GM19372 (cell line): Measurements from ENCODE around the gene TSPAN5.

Experiments
- ATAC-seq: cut with Tn5 transposase; IDR thresholded peaks from one replicate; pipeline ENCODE4 v1.9.1; 2021; ENCODE audit warnings: mild to moderate bottlenecking, low read depth, moderate library complexity; ENCODE audit not compliant: unreplicated experiment

TSPAN5 gene

GRCh38 chr4:98603683-98604521, 54.5 kb downstream of the TSPAN5 start:
- ATAC-seq = no peak

GRCh38 chr4:98602270-98602669, 56.1 kb downstream of the TSPAN5 start:
- ATAC-seq = peak; percentile 44

DNA sequence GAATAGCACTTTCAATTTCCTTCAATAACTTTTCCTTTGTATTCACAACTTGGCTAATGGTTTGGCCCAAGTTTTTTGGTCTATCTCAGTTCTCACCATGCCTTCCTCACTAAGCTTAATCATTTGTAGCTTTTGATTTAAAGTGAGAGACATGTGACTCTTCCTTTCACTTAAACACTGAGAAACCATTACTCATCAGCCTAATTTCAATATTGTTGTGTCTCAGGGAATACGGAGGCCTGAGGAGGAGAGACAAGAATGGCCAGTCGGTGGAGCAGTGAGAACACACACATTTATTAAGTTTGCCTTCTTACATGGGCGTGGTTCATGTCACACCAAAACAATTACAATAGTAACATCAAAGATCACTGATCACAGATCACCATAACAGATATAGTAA, 56.7 kb downstream of the TSPAN5 start:
- no peak for ATAC-seq

DNA sequence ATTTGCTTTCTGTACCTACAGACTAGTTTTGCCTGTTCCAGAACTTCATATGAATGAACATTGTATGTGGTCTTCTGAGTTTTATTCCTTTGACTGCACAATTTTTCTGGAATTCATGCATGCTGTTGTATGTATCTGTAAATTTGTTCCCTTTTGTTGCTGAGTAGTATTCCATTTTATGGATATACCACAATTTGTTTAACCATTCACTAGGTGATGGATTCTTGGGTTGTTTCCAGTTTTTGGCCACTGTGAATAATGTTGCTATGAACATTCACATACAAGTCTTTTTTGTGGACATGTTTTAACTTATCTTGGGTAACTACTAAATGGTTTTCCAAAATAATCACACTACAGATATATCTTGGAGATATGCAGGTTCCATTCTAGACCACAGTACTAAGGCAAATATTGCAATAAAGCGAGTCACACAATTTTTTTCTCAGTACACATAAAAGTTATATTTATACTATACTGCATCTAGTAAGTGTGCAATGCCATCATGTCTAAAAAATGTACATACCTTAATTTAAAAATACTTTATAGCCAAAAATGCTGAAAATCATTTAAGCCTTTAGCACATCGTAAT, 58.7 kb downstream of the TSPAN5 start:
- no peak for ATAC-seq

GRCh38 chr4:98586962-98587354, 71.5 kb downstream of the TSPAN5 start:
- ATAC-seq = no peak

- no peak for ATAC-seq
Measured at GRCh38 chr4:98586291-98586961, 72.0 kb downstream of the TSPAN5 start.

- ATAC-seq = no peak
Measured at GRCh38 chr4:98585596-98585995, 72.8 kb downstream of the TSPAN5 start.

- ATAC-seq = no peak
Measured at GRCh38 chr4:98584265-98584664, 74.1 kb downstream of the TSPAN5 start.

GRCh38 chr4:98583265-98583664, 75.1 kb downstream of the TSPAN5 start:
- no peak for ATAC-seq

GRCh38 chr4:98581126-98581525, 77.3 kb downstream of the TSPAN5 start:
- no peak for ATAC-seq

DNA sequence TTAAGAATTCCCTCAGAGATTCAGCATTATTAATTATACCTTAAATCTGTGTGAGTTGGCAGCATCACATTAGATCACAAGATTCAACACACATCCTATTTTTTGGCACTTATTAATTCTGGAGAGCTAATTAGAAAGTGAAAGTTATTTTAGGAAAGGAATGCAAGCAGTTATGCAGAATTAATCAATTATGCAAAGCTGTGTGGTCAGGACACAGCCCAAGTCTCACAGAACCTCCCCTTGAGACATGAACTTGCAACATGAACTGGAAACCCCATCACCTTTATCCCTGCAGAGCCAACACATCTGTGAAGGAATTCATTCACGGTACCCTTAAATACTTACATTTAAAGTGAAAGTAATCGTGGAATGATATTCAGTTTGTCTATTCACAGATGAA, 80.5 kb downstream of the TSPAN5 start:
- no peak for ATAC-seq

GRCh38 chr4:98574816-98575215, 83.6 kb downstream of the TSPAN5 start:
- no peak for ATAC-seq

DNA sequence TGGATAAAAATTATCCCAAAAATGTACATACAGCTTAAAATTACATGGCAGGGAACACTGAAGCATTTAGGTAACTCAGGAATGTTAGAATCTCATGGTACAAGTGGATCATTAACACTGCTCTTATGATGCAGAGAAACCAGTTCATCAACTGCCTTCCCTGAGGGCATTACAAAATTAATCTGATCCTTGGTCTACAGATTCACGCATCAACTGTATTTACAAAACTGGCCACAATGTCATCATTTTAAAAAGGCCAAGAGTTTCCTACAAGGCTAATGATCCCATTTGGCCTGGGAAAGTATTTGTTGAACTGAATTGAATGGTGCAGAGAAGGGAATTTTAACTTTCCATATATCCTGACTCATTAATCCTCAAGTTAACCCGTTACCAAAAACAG, 84.6 kb downstream of the TSPAN5 start:
- ATAC-seq = no peak

GRCh38 chr4:98572697-98573096, 85.7 kb downstream of the TSPAN5 start:
- no peak for ATAC-seq

DNA sequence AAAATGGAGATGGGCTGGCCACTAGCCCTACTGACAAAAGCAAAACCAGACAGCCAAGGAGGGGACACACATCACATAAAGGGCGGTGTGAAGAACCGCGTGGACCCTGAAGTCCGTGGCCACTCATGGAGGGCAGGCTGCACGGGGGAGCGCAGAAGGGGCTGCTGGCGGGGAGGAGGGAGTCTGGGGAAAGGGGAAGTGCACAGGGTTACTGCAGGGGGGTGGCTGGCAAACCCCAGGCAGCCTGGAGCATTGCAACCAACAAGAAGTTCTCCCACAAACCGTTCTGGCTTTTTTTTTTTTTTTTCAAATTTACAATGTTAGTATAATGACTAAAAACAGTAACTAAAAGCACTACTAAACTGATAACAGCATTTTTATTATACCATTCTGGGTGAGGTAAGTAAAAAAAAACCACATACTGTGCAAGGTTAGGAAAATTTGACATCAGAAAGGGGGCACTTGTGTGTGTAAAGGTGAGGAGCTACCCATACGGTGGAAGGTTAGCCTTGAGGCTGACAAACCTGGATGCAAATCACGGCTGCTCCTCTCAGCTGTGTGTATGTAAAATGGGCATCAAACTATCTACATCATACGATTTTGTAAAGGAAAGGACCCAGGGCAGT, 87.1 kb downstream of the TSPAN5 start:
- ATAC-seq = no peak

GRCh38 chr4:98570151-98570797, 88.1 kb downstream of the TSPAN5 start:
- no peak for ATAC-seq

DNA sequence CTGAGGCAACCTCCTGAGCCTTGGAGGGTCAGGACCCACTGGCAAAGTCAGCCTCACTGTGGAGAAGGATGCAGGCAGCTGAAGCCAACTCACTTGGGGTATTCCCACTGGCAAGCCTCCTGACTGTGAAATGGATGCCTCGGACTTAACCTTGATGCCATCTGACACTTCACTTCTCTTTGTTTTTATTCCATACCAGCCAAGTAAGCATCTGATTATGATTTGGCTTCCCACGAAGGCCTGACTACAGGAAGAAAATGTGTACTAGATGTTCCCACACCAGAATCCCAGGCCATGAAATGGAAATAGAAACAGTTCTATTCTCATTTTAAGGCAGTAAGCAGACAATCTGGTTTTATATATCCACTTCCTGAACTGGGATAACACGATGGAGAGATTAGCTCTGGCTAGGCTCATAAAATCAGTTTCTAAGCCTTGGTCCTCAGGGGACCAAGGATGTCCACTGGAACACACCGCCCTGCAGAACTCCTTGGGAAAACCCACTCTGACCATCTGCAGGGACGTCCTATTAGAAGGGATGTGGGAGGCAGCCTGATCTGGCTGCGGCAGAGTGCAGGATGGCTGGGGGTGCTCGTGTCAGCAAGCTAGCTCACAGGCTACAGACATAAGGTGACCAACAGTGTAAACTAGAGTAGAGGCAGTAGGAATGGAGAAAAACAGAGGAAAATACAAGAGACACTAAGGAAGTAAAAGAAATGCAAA, 89.3 kb downstream of the TSPAN5 start:
- no peak for ATAC-seq

DNA sequence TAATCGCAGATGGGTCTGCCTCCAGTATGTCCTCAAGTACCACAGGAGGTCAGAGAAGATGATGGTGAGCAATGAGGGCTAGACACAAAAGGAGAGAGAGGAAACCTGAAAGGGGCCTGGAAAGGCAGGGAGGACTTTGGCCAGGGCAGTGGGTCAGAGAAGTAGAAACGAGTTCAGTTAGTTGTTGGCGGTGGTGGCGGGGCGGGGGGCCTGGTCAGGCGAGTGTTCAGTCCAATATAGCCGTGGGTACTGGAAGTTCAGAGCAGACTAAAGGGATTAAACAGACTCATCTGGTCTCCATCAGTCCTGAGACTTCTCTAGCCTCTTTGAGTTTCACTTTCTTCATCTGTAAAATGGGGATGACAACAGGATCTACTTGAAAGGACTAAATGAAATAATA, 90.8 kb downstream of the TSPAN5 start:
- ATAC-seq = no peak

DNA sequence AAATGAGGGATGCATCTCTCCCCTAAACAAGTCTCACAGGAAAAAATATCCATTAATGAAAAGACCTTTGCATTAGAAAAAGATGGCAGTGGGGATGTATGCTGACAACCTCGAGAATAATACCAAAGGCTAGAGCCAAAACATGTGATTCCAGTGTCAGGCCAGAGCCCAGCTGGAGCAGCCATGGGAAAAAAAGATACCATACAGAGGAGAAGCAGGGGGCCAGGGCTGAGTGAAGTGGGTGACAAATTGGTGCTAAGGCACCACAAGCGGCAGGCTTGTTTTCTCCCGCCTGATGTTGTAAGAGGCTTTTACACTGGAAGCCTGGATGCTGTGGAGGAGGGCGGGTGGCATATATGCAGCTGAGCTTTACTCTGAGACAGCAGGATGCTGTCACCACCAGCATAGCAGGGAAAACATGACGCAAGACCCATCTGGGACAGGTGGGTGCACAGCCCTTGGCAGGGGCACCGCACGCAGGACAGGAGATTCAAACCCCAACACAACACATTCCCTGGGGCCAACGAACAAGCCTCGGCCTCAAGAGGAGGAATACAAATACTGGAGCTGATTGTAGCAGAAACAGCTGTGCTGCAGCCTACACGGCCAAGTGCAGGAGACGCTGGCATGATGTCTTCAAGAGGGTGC, 91.9 kb downstream of the TSPAN5 start:
- ATAC-seq = no peak
